ENCODE results near the gene PTPRG.

- TF ChIP-seq POLR2AphosphoS5 (IDR thresholded peaks at IDR 0.05; ENCODE audit: low read depth, low read length) (no peak), REST (IDR thresholded peaks at IDR 0.05; ENCODE audit: insufficient read depth in 1 of 2, low read depth in 2 of 2, low read length in 2 of 2) (no peak), TAF1 (IDR thresholded peaks at IDR 0.05; ENCODE audit: borderline replicate concordance, insufficient read depth, low read length) (no peak), SIN3A (IDR thresholded peaks at IDR 0.05; ENCODE audit: borderline replicate concordance, insufficient read depth, low read length) (no peak), FOXP2 (optimal IDR thresholded peaks at IDR 0.05; ENCODE audit: borderline replicate concordance, extremely low read depth, extremely low read length, insufficient read depth) (no peak)
These were observed 154.6 kb downstream of the PTPRG start for GRCh38 chr3:61715886-61716527.

All from PFSK-1 (cell line).